Transverse colon (tissue), 4 donors: ENCODE results near the gene RGMA. TPM values are rescaled to one million over a fixed set of nuclear protein-coding genes. Genes with fewer than 3 reads are reported as not detected.

Source experiments
- DNase-seq: peaks from one replicate; pipeline ENCODE4 v3.0.0-alpha.2; 2019
- H3K27ac ChIP-seq, 4 donors: fragments of 200-600 bp; sonication (generic); 2 replicates each; pipeline ENCODE4 v1.5.1; 2016 to 2018; ENCODE audit warnings: inconsistent platforms in 4 of 4
- H3K27me3 ChIP-seq: fragments of 200-600 bp; sonication (generic); 2 replicates; pipeline ENCODE4 v1.5.1; 2017; ENCODE audit warnings: inconsistent platforms
- H3K36me3 ChIP-seq, 4 donors: fragments of 200-600 bp; sonication (generic); 2 replicates each; pipeline ENCODE4 v1.5.1; 2017 to 2019; ENCODE audit warnings: inconsistent platforms in 4 of 4
- H3K4me1 ChIP-seq, 4 donors: fragments of 200-600 bp; sonication (generic); 2 replicates each; pipeline ENCODE4 v1.5.1; 2017 to 2020; ENCODE audit warnings: inconsistent platforms in 4 of 4
- H3K4me3 ChIP-seq, 4 donors: fragments of 200-600 bp; sonication (generic); 1 replicate in 1 of 4; 2 replicates in 3 of 4; pipeline versions ENCODE4 v1.5.1 to v1.6.1; 2017 to 2019; ENCODE audit warnings: inconsistent platforms in 4 of 4
- H3K9me3 ChIP-seq, 2 donors: fragments of 200-600 bp; sonication (generic); 2 replicates each; pipeline ENCODE4 v1.5.1; 2017 to 2019; ENCODE audit warnings: inconsistent platforms in 2 of 2
- EP300 ChIP-seq: sonication (generic); formaldehyde crosslinking; IDR thresholded peaks from one replicate; pipeline ENCODE4 v1.6.1; 2017; ENCODE audit warnings: antibody characterized with exemption, low read depth
- POLR2A ChIP-seq: fragments of 450-650 bp; IDR thresholded peaks from one replicate; pipeline ENCODE4 v1.6.1; 2016; ENCODE audit warnings: antibody characterized with exemption, mild to moderate bottlenecking, moderate library complexity
- POLR2AphosphoS5 ChIP-seq, 3 donors: sonication (generic); formaldehyde crosslinking; IDR thresholded peaks; one replicate each; pipeline ENCODE4 v1.6.1; 2016; ENCODE audit warnings: antibody characterized with exemption in 3 of 3
- WGBS, 2 donors: methylation state at CpG; one replicate each; pipeline ENCODE4 v1.1.5; 2018; ENCODE audit warnings: low coverage in 1 of 2; 5-methylcytosine and 5-hydroxymethylcytosine counted together
- in situ Hi-C, 4 donors: fragments of 200-750 bp; cut with MboI; loops; one replicate each; pipeline versions ENCODE4 v1.15.0 to v1.15.1; 2017; ENCODE audit warnings: low sequenced_read_pairs in 3 of 4, low pct_ligation_motif_present in 1 of 4, low pct_unique_long_range_greater_than_20kb in 1 of 4
- intact Hi-C: fragments of 100-400 bp; cut with DNase I; formaldehyde crosslinking; loops from one replicate; pipeline ENCODE4 v1.15.1; 2023; ENCODE audit warnings: low total_unique reads
- total RNA-seq, 4 donors: library from RNA; depleted of rRNA; stranded (reverse); fragments of >200 nt; gene quantifications; one replicate each; pipeline ENCODE4 v1.1.0, GENCODE V29; 2016
- TF ChIP-seq, protein P1 (sequence below), 5 experiments: fragments of 200-600 bp in 3 of 5; fragments of 450-650 bp in 2 of 5; sonication (generic) in 3 of 5; IDR thresholded peaks; 1 replicate in 2 of 5; 2 replicates in 3 of 5; pipeline ENCODE4 v1.5.1; 2016 to 2017; ENCODE audit warnings: antibody characterized with exemption in 5 of 5, inconsistent platforms in 3 of 5, mild to moderate bottlenecking in 2 of 5, moderate library complexity in 1 of 5

RGMA gene
- total RNA-seq, result 10 to 100 TPM in 2 of 4 donors, 1 to 10 TPM in 2; 8.6 to 53.3 (median 20.6) TPM

- TF ChIP-seq POLR2AphosphoS5 (IDR thresholded peaks at IDR 0.05) (no peak), EP300 (no peak), POLR2A (no peak)
- TF ChIP-seq, protein P1, sequence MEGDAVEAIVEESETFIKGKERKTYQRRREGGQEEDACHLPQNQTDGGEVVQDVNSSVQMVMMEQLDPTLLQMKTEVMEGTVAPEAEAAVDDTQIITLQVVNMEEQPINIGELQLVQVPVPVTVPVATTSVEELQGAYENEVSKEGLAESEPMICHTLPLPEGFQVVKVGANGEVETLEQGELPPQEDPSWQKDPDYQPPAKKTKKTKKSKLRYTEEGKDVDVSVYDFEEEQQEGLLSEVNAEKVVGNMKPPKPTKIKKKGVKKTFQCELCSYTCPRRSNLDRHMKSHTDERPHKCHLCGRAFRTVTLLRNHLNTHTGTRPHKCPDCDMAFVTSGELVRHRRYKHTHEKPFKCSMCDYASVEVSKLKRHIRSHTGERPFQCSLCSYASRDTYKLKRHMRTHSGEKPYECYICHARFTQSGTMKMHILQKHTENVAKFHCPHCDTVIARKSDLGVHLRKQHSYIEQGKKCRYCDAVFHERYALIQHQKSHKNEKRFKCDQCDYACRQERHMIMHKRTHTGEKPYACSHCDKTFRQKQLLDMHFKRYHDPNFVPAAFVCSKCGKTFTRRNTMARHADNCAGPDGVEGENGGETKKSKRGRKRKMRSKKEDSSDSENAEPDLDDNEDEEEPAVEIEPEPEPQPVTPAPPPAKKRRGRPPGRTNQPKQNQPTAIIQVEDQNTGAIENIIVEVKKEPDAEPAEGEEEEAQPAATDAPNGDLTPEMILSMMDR (IDR thresholded peaks at IDR 0.05), result no peak
- H3K9me3 ChIP-seq, result no peaks in the 10 kb centered on the region
- intact Hi-C loops, result loop anchor here (2.0 to 5.0 kb wide), 2 partner anchors 888 to 1030 kb away; no protein-coding TSS in a partner anchor
- H3K36me3 ChIP-seq, result no peaks in the 10 kb centered on the region
- H3K27ac ChIP-seq, result peak within 1 kb of the TSS; percentile 66 to 88 (median 84)
- WGBS, 2 donors, result 1% methylated on average over 18 of the region's 92 CpGs; no CpG with 5 or more reads in 1 of the 2 donors
- in situ Hi-C loops, result loop anchor here in 3 of 4 donors (25.0 kb wide), 1 partner anchor 898 kb away; no protein-coding TSS in a partner anchor
- peaks cover 4 to 35% (median 10%) of the 10 kb centered on the region in 4 donors for H3K4me1 ChIP-seq
- peak within 1 kb of the TSS; percentile 34 to 60 (median 52) for H3K4me3 ChIP-seq
- no peak for DNase-seq
- peaks cover 78% of the 10 kb centered on the region for H3K27me3 ChIP-seq
These were observed at the start of gene RGMA for GRCh38 chr15:93088981-93089726. Gene RGMA, minus strand, starts transcription at chr15:93089211. Its CDS starts 279 bp downstream, at chr15:93088932.

DNA sequence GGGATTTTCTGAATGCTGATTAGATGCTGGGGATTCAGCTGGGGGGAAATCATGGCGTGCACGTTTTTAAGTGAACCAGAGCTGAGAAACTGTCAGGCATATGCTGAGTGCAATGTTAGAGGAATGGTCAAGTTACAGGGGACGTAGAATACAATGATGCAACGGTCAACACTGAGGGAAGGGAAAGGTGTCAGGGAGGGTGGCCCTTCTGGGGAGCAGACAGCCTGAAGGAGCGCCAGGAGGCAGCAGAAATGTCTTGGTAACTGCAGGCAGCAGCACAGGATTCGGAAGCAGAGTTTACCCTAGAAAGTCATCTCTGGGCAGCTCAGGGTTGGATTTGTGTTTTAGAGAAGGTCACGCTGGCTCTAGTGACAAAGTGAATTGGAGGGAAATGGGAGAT, 47.6 kb upstream of the RGMA start:
- Histone ChIP-seq H3K9me3 (no peaks in the 10 kb centered on the region), H3K36me3 (no peaks in the 10 kb centered on the region), H3K27me3 (no peaks in the 10 kb centered on the region), H3K4me1 (no peaks in the 10 kb centered on the region), H3K4me3 (no peak overlapping the region), H3K27ac (no peak overlapping the region)
- TF ChIP-seq, protein P1 (IDR thresholded peaks at IDR 0.05), result no peak
- TF ChIP-seq POLR2A, result no peak
- TF ChIP-seq EP300, result no peak
- no peak for TF ChIP-seq POLR2AphosphoS5 (IDR thresholded peaks at IDR 0.05)
- in situ Hi-C loops (no loop called here), intact Hi-C loops (no loop called here)
- WGBS, 2 donors, result 78 to 82% methylated on average over 4 to 7 of the region's 7 CpGs
- no peak for DNase-seq

DNA sequence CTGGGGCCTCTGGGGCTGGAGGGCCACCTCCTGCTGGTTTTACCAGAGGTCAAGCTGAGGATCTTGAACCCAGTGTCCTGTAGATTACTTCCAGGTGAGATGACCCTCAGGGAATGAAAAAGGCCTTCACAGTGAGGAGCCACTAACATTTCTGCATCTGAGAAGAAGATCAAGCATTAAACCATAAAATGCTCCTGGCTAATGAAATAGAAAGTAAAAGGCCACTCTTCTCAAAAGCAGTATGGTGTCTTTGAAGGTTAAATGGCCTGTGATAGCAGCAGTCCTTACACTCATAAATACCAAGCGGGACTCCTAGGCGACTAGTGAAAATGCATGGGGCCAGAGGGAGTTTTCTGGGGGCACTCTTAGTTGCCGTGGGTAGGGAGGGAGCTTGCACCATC, 47.0 kb upstream of the RGMA start:
- in situ Hi-C loops (no loop called here), intact Hi-C loops (no loop called here)
- no peak for DNase-seq
- TF ChIP-seq, protein P1 (IDR thresholded peaks at IDR 0.05), result no peak
- TF ChIP-seq POLR2A (no peak), EP300 (no peak), POLR2AphosphoS5 (IDR thresholded peaks at IDR 0.05) (no peak)
- no peaks in the 10 kb centered on the region for H3K27me3 ChIP-seq
- H3K4me1 ChIP-seq, result no peaks in the 10 kb centered on the region
- H3K27ac ChIP-seq, result no peak overlapping the region
- 55 to 74% methylated on average over 3 of the region's 3 CpGs for WGBS, 2 donors
- H3K4me3 ChIP-seq, result no peak overlapping the region
- H3K36me3 ChIP-seq, result no peaks in the 10 kb centered on the region
- no peaks in the 10 kb centered on the region for H3K9me3 ChIP-seq

GRCh38 chr15:93135459-93135858, 46.4 kb upstream of the RGMA start:
- no peak for DNase-seq
- Histone ChIP-seq H3K4me3 (no peak overlapping the region), H3K27ac (no peak overlapping the region), H3K9me3 (no peaks in the 10 kb centered on the region), H3K27me3 (no peaks in the 10 kb centered on the region), H3K4me1 (no peaks in the 10 kb centered on the region), H3K36me3 (no peaks in the 10 kb centered on the region)
- WGBS, 2 donors, result 84% methylated on average over 3 of the region's 3 CpGs; no CpG with 5 or more reads in 1 of the 2 donors
- no peak for TF ChIP-seq POLR2A
- TF ChIP-seq POLR2AphosphoS5 (IDR thresholded peaks at IDR 0.05), result no peak
- in situ Hi-C loops (no loop called here), intact Hi-C loops (no loop called here)
